Keratinocyte (primary cell): ENCODE data around the gene ALKAL2. TPM values are rescaled to one million over a fixed set of nuclear protein-coding genes. Genes with fewer than 3 reads are reported as not detected.

Experiments
- DNase-seq: peaks from one replicate; pipeline ENCODE4 v3.0.0-alpha.2; 2011; ENCODE audit warnings: low read depth, missing footprints, low spot score
- FAIRE-seq: peaks from 2 replicates; lab custom pipeline; 2011; peaks lifted over from hg19 to GRCh38; lab: Jason Lieb, UNC
- H2AFZ ChIP-seq: 2 replicates; pipeline ENCODE4 v1.6.0; 2012; ENCODE audit warnings: low read length, control low read depth, inconsistent platforms; ENCODE audit not compliant: control insufficient read depth
- H3K27ac ChIP-seq: 2 replicates; pipeline ENCODE4 v1.5.1; 2011; ENCODE audit warnings: low read length; ENCODE audit not compliant: control insufficient read depth, insufficient read depth
- H3K27me3 ChIP-seq: 3 replicates; pipeline ENCODE4 v1.6.0; 2011; ENCODE audit warnings: low read length; ENCODE audit not compliant: control insufficient read depth, insufficient read depth; ENCODE audit errors: extremely low read depth
- H3K36me3 ChIP-seq, 2 experiments: 2 replicates in 1 of 2; 3 replicates in 1 of 2; pipeline ENCODE4 v1.5.1; 2011; ENCODE audit warnings: low read length in 2 of 2, mild to moderate bottlenecking in 1 of 2; ENCODE audit not compliant: control insufficient read depth in 2 of 2, insufficient read depth in 2 of 2; ENCODE audit errors: extremely low read depth in 1 of 2
- H3K4me1 ChIP-seq: 3 replicates; pipeline ENCODE4 v1.5.1; 2011; ENCODE audit warnings: low read length; ENCODE audit not compliant: control insufficient read depth, insufficient read depth; ENCODE audit errors: extremely low read depth
- H3K4me2 ChIP-seq: 3 replicates; pipeline ENCODE4 v1.6.0; 2011; ENCODE audit warnings: low read depth, low read length; ENCODE audit not compliant: control insufficient read depth, insufficient read depth; ENCODE audit errors: extremely low read depth
- H3K4me3 ChIP-seq, 3 experiments: fragments of 200-600 bp in 1 of 3; sonication (generic) in 1 of 3; 2 replicates in 2 of 3; 3 replicates in 1 of 3; pipeline ENCODE4 v1.5.1; 2011 to 2016; ENCODE audit warnings: low read length in 3 of 3, mild to moderate bottlenecking in 3 of 3, control low read depth in 2 of 3, inconsistent platforms in 1 of 3, low read depth in 1 of 3, mixed read lengths in 1 of 3, mixed run types in 1 of 3, moderate library complexity in 1 of 3; ENCODE audit not compliant: control insufficient read depth in 2 of 3, insufficient read depth in 2 of 3; ENCODE audit errors: extremely low read depth in 1 of 3
- H3K79me2 ChIP-seq: 2 replicates; pipeline ENCODE4 v1.6.0; 2012; ENCODE audit warnings: low read length; ENCODE audit not compliant: control insufficient read depth, insufficient read depth
- H3K9ac ChIP-seq: 3 replicates; pipeline ENCODE4 v1.6.0; 2011; ENCODE audit warnings: low read length; ENCODE audit not compliant: control insufficient read depth, insufficient read depth; ENCODE audit errors: extremely low read depth
- H3K9me1 ChIP-seq: 3 replicates; pipeline ENCODE4 v1.6.0; 2011; ENCODE audit warnings: low read length; ENCODE audit not compliant: control insufficient read depth, insufficient read depth; ENCODE audit errors: extremely low read depth
- H3K9me3 ChIP-seq: 2 replicates; pipeline ENCODE4 v1.5.1; 2012; ENCODE audit warnings: low read depth, low read length; ENCODE audit not compliant: control insufficient read depth
- H4K20me1 ChIP-seq: 3 replicates; pipeline ENCODE4 v1.6.0; 2011; ENCODE audit warnings: low read length; ENCODE audit not compliant: control insufficient read depth, insufficient read depth; ENCODE audit errors: extremely low read depth
- CTCF ChIP-seq, 3 experiments: IDR thresholded peaks in 1 of 3; conservative IDR thresholded peaks in 1 of 3; optimal IDR thresholded peaks in 1 of 3; 2 replicates in 2 of 3; 3 replicates in 1 of 3; pipeline versions ENCODE3 to v1.5.1; 2011; ENCODE audit warnings: low read length in 3 of 3, mild to moderate bottlenecking in 3 of 3, moderate library complexity in 2 of 3, control low read depth in 1 of 3, inconsistent platforms in 1 of 3; ENCODE audit not compliant: insufficient read depth in 2 of 3; ENCODE audit errors: extremely low read depth in 1 of 3
- EZH2 ChIP-seq: IDR thresholded peaks from one replicate; pipeline ENCODE4 v1.6.1; 2012; ENCODE audit warnings: inconsistent platforms, mild to moderate bottlenecking, low read length, moderate library complexity
- dilution Hi-C: fragments of 300-500 bp; cut with MboI; formaldehyde crosslinking; loops from one replicate; pipeline ENCODE4 v1.7.0; 2020; ENCODE audit warnings: low sequenced_read_pairs; ENCODE audit not compliant: extremely low pct_ligation_motif_present
- polyA plus RNA-seq, 5 experiments: library from polyadenylated mRNA; depleted of rRNA in 3 of 5; stranded (reverse) in 3 of 5; stranded (forward) in 1 of 5; unstranded in 1 of 5; fragments of >200 nt; gene quantifications; 1 replicate in 1 of 5; 2 replicates in 3 of 5; 3 replicates in 1 of 5; pipeline versions ENCODE4 v1.2.1 to v1.2.3, GENCODE V29; 2011 to 2012; ENCODE audit warnings: missing spikeins in 2 of 5, low read depth in 1 of 5, low replicate concordance in 1 of 5

Gene ALKAL2
- polyA plus RNA-seq, 1 donor (not counting 4 experiments of a cell fraction or from before 2014, with no cell fraction given) = not detected

GRCh38 chr2:271917-272316 lies 16.0 kb downstream of the ALKAL2 start:
- H4K20me1 ChIP-seq = peaks cover 22% of the 10 kb centered on the region
- H3K9ac ChIP-seq = no peak overlapping the region
- TF ChIP-seq CTCF (optimal IDR thresholded peaks at IDR 0.05 in 1 of 3, IDR thresholded peaks at IDR 0.05 in 1 of 3, conservative IDR thresholded peaks at IDR 0.05 in 1 of 3; ENCODE audit: extremely low read depth in 1 of 3, insufficient read depth in 2 of 3, low read length in 3 of 3) = no peak
- TF ChIP-seq EZH2 = no peak
- H2AFZ ChIP-seq = no peak overlapping the region
- no peaks in the 10 kb centered on the region for H3K9me3 ChIP-seq
- no peak for DNase-seq
- no peak overlapping the region for H3K4me3 ChIP-seq
- no peak overlapping the region for H3K27ac ChIP-seq
- H3K79me2 ChIP-seq = peaks cover 90% of the 10 kb centered on the region
- H3K27me3 ChIP-seq = no peaks in the 10 kb centered on the region
- dilution Hi-C loops = no loop called here
- peaks cover 5% of the 10 kb centered on the region for H3K9me1 ChIP-seq
- peaks cover 10 to 14% of the 10 kb centered on the region in 2 experiments for H3K36me3 ChIP-seq
- no peak for FAIRE-seq
- H3K4me1 ChIP-seq = no peaks in the 10 kb centered on the region
- no peak overlapping the region for H3K4me2 ChIP-seq

GRCh38 chr2:270861-271260 lies 17.0 kb downstream of the ALKAL2 start:
- Histone ChIP-seq H3K4me2 (no peak overlapping the region), H3K9me1 (peaks cover 8% of the 10 kb centered on the region), H3K9ac (no peak overlapping the region), H3K9me3 (no peaks in the 10 kb centered on the region), H3K27ac (no peak overlapping the region), H3K79me2 (peaks cover 95% of the 10 kb centered on the region), H3K27me3 (no peaks in the 10 kb centered on the region), H2AFZ (no peak overlapping the region), H3K36me3 (peaks cover 7 to 19% of the 10 kb centered on the region in 2 experiments), H4K20me1 (peaks cover 22% of the 10 kb centered on the region), H3K4me1 (peaks cover 7% of the 10 kb centered on the region), H3K4me3 (no peak overlapping the region)
- TF ChIP-seq CTCF (optimal IDR thresholded peaks at IDR 0.05 in 1 of 3, IDR thresholded peaks at IDR 0.05 in 1 of 3, conservative IDR thresholded peaks at IDR 0.05 in 1 of 3; ENCODE audit: extremely low read depth in 1 of 3, insufficient read depth in 2 of 3, low read length in 3 of 3) = no peak
- no peak for TF ChIP-seq EZH2
- dilution Hi-C loops = no loop called here
- DNase-seq (no peak), FAIRE-seq (no peak)
